ENCODE results near the gene TAS2R42. TPM values are rescaled to one million over a fixed set of nuclear protein-coding genes. Genes with fewer than 3 reads are reported as not detected.

Gene TAS2R42
- total RNA-seq, 2 donors from 2014 or later: not detected

DNA sequence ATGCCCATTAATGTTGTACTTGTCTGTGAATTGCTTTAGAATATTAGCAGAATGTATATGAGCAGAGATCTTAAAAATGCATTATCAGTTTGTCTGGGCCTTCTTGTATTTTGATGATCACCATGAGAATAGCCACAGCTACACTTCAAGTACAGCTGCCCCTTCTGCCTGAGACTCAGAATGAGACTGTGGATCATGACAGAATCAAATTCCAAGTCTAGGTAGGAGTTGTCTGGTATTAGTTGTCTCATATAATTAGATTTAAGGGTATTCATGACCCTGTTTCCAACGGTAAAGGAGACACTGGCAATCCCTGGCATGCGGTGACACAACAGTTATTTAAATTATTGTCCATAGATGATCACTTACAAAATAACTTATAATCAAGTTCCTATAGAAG lies 34.0 kb downstream of the TAS2R42 start:
- DNase-seq (ENCODE audit: low spot score): no peak
- intact Hi-C loops (cut with DNase I): no loop called here

DNA sequence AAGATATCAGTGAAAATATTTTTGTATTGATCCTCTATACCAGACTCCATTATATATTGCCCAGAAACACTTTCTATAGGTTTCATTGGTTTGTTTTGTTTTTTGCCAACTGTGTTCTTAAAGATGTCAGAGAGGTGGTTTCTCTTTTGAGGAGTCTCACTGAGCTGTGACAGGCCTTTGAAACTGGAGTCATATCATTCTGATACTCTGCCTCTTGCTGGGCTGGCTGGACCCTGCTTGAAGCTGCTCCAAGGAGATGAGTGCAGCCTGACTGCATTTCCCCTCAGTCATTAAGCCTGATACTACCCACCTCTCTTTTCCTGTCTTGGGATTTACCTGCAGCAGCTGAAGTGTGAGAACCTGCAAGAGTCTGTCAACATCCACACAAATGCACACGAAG lies 35.9 kb downstream of the TAS2R42 start:
- no peak for DNase-seq (ENCODE audit: low spot score)
- intact Hi-C loops (cut with DNase I): no loop called here

DNA sequence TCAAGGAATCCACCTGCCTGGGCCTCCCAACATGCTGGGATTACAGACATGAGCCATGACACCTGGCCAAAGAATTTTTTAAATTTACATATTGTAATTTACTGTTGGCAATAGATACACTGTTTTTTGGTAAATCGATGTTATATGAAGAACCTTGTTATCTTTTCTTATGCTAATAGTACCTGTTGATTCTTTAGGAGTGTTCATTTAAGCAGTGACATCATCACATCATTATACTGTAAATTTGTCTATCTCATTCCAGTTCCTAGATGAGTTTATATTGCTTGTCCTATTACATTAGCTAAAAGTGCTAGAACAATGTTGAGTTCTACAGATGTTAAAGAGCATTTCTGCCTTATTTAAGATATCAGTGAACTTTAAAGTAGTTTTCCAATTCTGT lies 39.3 kb downstream of the TAS2R42 start:
- no peak for DNase-seq (ENCODE audit: low spot score)
- intact Hi-C loops (cut with DNase I): no loop called here

DNA sequence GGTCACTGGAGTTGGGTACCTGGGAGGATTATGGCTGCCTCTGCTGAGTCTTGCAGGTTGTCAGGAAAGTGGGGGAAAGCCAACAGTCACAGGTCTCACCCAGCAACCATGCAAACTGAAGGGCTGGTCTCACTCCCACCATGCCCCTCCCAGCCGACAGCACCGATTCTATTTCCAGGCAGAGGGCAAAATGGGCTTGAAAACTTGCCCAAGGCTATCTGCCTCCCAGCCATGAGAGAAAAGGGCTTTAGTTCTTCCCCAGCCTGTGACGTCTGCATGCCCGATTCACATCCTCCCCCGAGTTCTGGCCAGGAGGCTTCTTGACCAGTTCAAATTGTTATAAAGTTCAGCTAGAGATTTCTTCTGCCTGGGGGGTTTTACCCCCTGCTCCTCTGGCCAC lies 42.4 kb downstream of the TAS2R42 start:
- intact Hi-C loops (cut with DNase I): no loop called here
- no peak for DNase-seq (ENCODE audit: low spot score)

DNA sequence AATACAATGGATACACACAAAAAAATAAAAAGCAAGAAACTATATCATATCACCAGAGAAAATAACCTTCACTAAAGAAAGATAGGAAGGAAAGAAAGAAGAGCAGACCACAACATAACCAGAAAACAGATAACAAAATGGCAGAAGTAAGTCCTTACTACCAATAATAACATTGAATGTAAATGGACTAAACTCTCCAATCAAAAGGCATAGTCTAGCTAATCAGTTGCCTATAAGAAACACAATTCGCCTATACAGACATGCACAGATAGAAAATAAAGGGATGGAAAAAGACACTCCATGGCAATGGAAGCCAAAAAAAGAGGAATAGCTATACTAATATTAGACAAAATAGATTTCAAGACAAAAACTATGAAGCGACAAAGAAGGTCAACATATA lies 43.4 kb downstream of the TAS2R42 start:
- DNase-seq (ENCODE audit: low spot score): no peak
- intact Hi-C loops (cut with DNase I): no loop called here

DNA sequence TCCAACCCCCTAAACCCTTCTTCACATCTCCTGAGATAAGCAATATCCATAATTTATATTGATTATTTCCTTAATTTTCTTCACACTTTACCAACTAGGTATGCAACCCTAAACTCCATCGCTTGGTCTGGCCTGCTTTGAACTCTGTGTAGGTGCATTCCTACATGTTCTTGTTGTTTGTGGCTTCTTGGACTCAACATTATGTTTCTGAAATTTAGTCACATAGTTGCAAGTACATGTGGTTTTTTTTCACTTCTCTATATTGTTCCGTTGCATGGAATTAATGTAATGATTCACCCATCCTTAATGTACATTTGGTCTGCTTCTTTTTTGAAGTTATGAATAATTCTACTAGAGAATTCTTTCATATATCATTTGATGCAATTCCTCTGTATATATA lies 50.7 kb downstream of the TAS2R42 start:
- intact Hi-C loops (cut with DNase I): loop anchor here in 1 of 2 donors (10.0 kb wide), 1 partner anchor 49 kb away; the partner anchor contains the start of gene TAS2R42
- DNase-seq (ENCODE audit: low spot score): no peak

Other genes with a start within 250 kb of the TAS2R42 start
- 1 to 10 TPM; 3.5 to 5.5 TPM for gene TAS2R14, start 247.7 kb downstream of the TAS2R42 start, total RNA-seq
- gene TAS2R50, start 200.0 kb downstream of the TAS2R42 start, total RNA-seq: 1 to 10 TPM; 2.0 to 3.2 TPM
- gene TAS2R20, start 188.6 kb downstream of the TAS2R42 start, total RNA-seq: 1 to 10 TPM; 3.0 to 4.3 TPM
- gene TAS2R19, start 164.3 kb downstream of the TAS2R42 start, total RNA-seq: 1 to 10 TPM; 4.3 to 5.9 TPM
- 1 to 10 TPM; 3.3 to 4.7 TPM for gene TAS2R31, start 155.5 kb downstream of the TAS2R42 start, total RNA-seq
- gene TAS2R46, start 124.6 kb downstream of the TAS2R42 start, total RNA-seq: 1 to 10 TPM; 2.2 to 2.4 TPM
- 1 to 10 TPM in 1 of 2 donors, under 1 TPM in 1; 0.33 to 1.3 TPM for gene TAS2R43, start 94.6 kb downstream of the TAS2R42 start, total RNA-seq
- gene TAS2R30, start 52.3 kb downstream of the TAS2R42 start, total RNA-seq: 1 to 10 TPM; 4.3 to 4.4 TPM
- 10 to 100 TPM; 15.1 to 15.3 TPM for gene SMIM10L1, start 15.7 kb downstream of the TAS2R42 start, total RNA-seq
- gene PRB3, start 82.8 kb upstream of the TAS2R42 start, total RNA-seq: not detected
- gene PRB4, start 123.5 kb upstream of the TAS2R42 start, total RNA-seq: not detected
- gene PRB2, start 208.6 kb upstream of the TAS2R42 start, total RNA-seq: not detected

Data from posterior vena cava (tissue), 2 donors.